ENCODE measurements around the gene MTOR. TPM values are rescaled to one million over a fixed set of nuclear protein-coding genes. Genes with fewer than 3 reads are reported as not detected.

MTOR gene
- total and polyA plus RNA-seq, 10 of the 15 experiments (the other 5 are each of a cell fraction or from before 2014, with no cell fraction given) = 6.6 to 41.8 (median 29.8) TPM

DNA sequence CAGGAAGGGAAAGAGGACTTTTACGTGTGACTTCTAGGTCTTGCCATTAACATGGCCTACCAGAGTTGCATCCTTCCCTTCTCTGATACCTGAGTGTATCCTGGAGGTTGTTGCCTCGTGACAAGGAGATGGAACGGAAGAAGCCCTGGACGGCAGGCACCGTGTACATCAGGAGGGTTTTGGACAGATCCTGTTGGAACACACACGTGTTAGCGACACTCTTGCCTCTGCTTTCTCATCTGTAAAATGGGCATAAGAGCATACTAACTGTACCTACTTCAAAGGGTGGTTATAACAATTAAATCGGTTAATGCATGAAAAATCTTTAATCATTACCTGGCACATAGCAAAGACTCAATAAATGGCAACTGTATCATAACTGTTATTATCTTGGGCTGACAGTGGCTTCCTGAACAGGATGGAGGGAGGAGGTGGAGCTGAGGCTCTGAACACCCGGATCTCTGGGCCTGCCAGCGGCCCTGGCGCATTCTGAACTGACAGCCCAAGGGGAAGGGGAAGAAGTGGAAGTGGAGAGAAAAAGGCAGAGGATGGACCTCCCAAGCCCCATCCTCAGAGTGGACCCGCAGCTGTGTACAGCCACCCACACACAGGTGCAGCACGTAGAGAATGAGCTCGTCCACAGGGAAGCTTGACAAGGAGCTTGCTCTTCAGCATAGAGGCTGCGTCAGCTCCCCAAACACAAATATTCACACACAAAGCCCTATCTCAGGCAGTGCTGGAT, 132.5 kb downstream of the MTOR start:
- H3K4me3 ChIP-seq = no peak overlapping the region
- CTCF ChIA-PET = interaction anchor here (0.6 kb wide), 1 partner anchor 53 kb away, joined by 3 read pairs; no protein-coding TSS in a partner anchor

More for the DNA sequence above, 132.5 kb downstream of the MTOR start:
- Histone ChIP-seq H2AFZ (ENCODE audit: control insufficient read depth, low read depth, low read length) (no peak overlapping the region), H3K9me3 (replicated peaks; ENCODE audit: control insufficient read depth, insufficient read depth, low read length) (no peaks in the 10 kb centered on the region), H3K4me1 (ENCODE audit: control insufficient read depth, insufficient read depth, low read length) (no peaks in the 10 kb centered on the region), H3K79me2 (ENCODE audit: control insufficient read depth, insufficient read depth, low read length) (no peaks in the 10 kb centered on the region), H4K20me1 (ENCODE audit: control insufficient read depth, insufficient read depth) (no peaks in the 10 kb centered on the region), H3K27me3 (replicated peaks in 1 of 2; ENCODE audit: control insufficient read depth in 2 of 2, insufficient read depth in 2 of 2, low read length in 1 of 2) (no peaks in the 10 kb centered on the region), H3K4me2 (ENCODE audit: control insufficient read depth, insufficient read depth) (no peak overlapping the region), H3K36me3 (ENCODE audit: control insufficient read depth in 2 of 2, insufficient read depth in 2 of 2, low read length in 1 of 2) (peaks cover 21 to 31% of the 10 kb centered on the region in 2 experiments), H3K27ac (ENCODE audit: control insufficient read depth, insufficient read depth) (no peak overlapping the region), H3K9ac (ENCODE audit: control insufficient read depth, insufficient read depth, low read length) (no peak overlapping the region)
- BruUV-seq (replicated peaks) = no TSS peak
- ChIA-PET SMC1A (ENCODE audit: uncharacterized antibody, unreplicated experiment) (no interaction called here), POLR2A (interaction anchor here (0.5 kb wide), 2 partner anchors 543 to 781 kb away, joined by 3 to 4 read pairs; no protein-coding TSS in a partner anchor), RAD21 (ENCODE audit: unreplicated experiment) (no interaction called here)
- in situ Hi-C loops (cut with MboI) (no loop called here), intact Hi-C loops (cut with micrococcal nuclease; ENCODE audit: unreplicated experiment) (no loop called here)
- DNase-seq (ENCODE audit: low read depth, low spot score) = no peak
- TF ChIP-seq, protein P1, sequence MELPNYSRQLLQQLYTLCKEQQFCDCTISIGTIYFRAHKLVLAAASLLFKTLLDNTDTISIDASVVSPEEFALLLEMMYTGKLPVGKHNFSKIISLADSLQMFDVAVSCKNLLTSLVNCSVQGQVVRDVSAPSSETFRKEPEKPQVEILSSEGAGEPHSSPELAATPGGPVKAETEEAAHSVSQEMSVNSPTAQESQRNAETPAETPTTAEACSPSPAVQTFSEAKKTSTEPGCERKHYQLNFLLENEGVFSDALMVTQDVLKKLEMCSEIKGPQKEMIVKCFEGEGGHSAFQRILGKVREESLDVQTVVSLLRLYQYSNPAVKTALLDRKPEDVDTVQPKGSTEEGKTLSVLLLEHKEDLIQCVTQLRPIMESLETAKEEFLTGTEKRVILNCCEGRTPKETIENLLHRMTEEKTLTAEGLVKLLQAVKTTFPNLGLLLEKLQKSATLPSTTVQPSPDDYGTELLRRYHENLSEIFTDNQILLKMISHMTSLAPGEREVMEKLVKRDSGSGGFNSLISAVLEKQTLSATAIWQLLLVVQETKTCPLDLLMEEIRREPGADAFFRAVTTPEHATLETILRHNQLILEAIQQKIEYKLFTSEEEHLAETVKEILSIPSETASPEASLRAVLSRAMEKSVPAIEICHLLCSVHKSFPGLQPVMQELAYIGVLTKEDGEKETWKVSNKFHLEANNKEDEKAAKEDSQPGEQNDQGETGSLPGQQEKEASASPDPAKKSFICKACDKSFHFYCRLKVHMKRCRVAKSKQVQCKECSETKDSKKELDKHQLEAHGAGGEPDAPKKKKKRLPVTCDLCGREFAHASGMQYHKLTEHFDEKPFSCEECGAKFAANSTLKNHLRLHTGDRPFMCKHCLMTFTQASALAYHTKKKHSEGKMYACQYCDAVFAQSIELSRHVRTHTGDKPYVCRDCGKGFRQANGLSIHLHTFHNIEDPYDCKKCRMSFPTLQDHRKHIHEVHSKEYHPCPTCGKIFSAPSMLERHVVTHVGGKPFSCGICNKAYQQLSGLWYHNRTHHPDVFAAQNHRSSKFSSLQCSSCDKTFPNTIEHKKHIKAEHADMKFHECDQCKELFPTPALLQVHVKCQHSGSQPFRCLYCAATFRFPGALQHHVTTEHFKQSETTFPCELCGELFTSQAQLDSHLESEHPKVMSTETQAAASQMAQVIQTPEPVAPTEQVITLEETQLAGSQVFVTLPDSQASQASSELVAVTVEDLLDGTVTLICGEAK (IDR thresholded peaks at IDR 0.05; ENCODE audit: borderline replicate concordance) = no peak
- no peak for FAIRE-seq
- no peak for ATAC-seq
- WGBS (ENCODE audit: insufficient coverage, insufficient replicate concordance, low lambda C conversion rate, missing lambda C conversion rate) = 97% methylated on average over 15 of the region's 15 CpGs
